GM12878 (cell line): ENCODE results near the gene SPA17. TPM values are rescaled to one million over a fixed set of nuclear protein-coding genes. Genes with fewer than 3 reads are reported as not detected.

Experiments
- ATAC-seq: fragments of 200-7000 bp; cut with Tn5 transposase; 3 replicates; pipeline ENCODE4 v1.9.1; 2020; ENCODE audit warnings: mild to moderate bottlenecking, moderate library complexity
- BruUV-seq: library from RNA; stranded (reverse); fragments of 400-500 nt; replicated peaks from 2 replicates; lab custom pipeline; 2021; lab: Mats Ljungman, UMichigan
- CTCF ChIA-PET: fragments of 300-600 bp; sonication (Branson Sonifier 250); formaldehyde crosslinking; extraction: SDS; loops from one replicate; lab custom pipeline; 2021; ENCODE audit warnings: inconsistent platforms; lab: Yijun Ruan, JAX
- POLR2A ChIA-PET: fragments of 350-600 bp; formaldehyde crosslinking; extraction: SDS; loops from one replicate; lab custom pipeline; 2021; ENCODE audit warnings: inconsistent platforms; lab: Charles Lee
- RAD21 ChIA-PET: fragments of 300-600 bp; sonication (Branson Sonifier 250); formaldehyde crosslinking; loops from one replicate; lab custom pipeline; 2023; ENCODE audit warnings: antibody characterized with exemption; ENCODE audit not compliant: unreplicated experiment; lab: Charles Lee
- SMC1A ChIA-PET: fragments of 300-600 bp; sonication (Branson Sonifier 250); formaldehyde crosslinking; loops from one replicate; lab custom pipeline; 2023; ENCODE audit not compliant: unreplicated experiment, uncharacterized antibody; lab: Charles Lee
- DNase-seq: peaks from one replicate; pipeline ENCODE4 v3.0.0-alpha.2; 2011; ENCODE audit warnings: low read depth, low spot score
- FAIRE-seq: peaks from 3 replicates; lab custom pipeline; 2011; peaks lifted over from hg19 to GRCh38; lab: Jason Lieb, UNC
- H2AFZ ChIP-seq: 2 replicates; pipeline ENCODE4 v1.6.0; 2011; ENCODE audit warnings: low read depth, low read length, control low read depth; ENCODE audit not compliant: control insufficient read depth
- H3K27ac ChIP-seq: 2 replicates; pipeline ENCODE4 v1.5.1; 2011; ENCODE audit warnings: control low read depth; ENCODE audit not compliant: control insufficient read depth, insufficient read depth
- H3K27me3 ChIP-seq, 2 experiments: replicated peaks in 1 of 2; 2 replicates each; pipeline versions ENCODE4 v1.6.0 to v1.6.1; 2011; ENCODE audit warnings: low read length in 1 of 2; ENCODE audit not compliant: control insufficient read depth in 2 of 2, insufficient read depth in 2 of 2
- H3K36me3 ChIP-seq, 2 experiments: 2 replicates each; pipeline ENCODE4 v1.5.1; 2011; ENCODE audit warnings: low read length in 1 of 2; ENCODE audit not compliant: control insufficient read depth in 2 of 2, insufficient read depth in 2 of 2
- H3K4me1 ChIP-seq: 2 replicates; pipeline ENCODE4 v1.6.1; 2011; ENCODE audit warnings: mild to moderate bottlenecking, low read length, moderate library complexity, mixed read lengths; ENCODE audit not compliant: control insufficient read depth, insufficient read depth
- H3K4me2 ChIP-seq: 2 replicates; pipeline ENCODE4 v1.6.0; 2011; ENCODE audit warnings: control low read depth; ENCODE audit not compliant: control insufficient read depth, insufficient read depth
- H3K4me3 ChIP-seq: fragments of 200-600 bp; sonication (generic); 2 replicates; pipeline ENCODE4 v1.5.1; 2016
- H3K79me2 ChIP-seq: 2 replicates; pipeline ENCODE4 v1.6.0; 2011; ENCODE audit warnings: low read length; ENCODE audit not compliant: control insufficient read depth, insufficient read depth
- H3K9ac ChIP-seq: 2 replicates; pipeline ENCODE4 v1.8.0; 2011; ENCODE audit warnings: low read length, control low read depth, mixed read lengths; ENCODE audit not compliant: control insufficient read depth, insufficient read depth
- H3K9me3 ChIP-seq: replicated peaks from 3 replicates; pipeline ENCODE4 v1.5.1; 2011; ENCODE audit warnings: mild to moderate bottlenecking, low read length; ENCODE audit not compliant: control insufficient read depth, insufficient read depth
- H4K20me1 ChIP-seq: 2 replicates; pipeline ENCODE4 v1.6.0; 2011; ENCODE audit not compliant: control insufficient read depth, insufficient read depth
- ATF2 ChIP-seq: IDR thresholded peaks from 2 replicates; pipeline ENCODE4 v1.6.1; 2012; ENCODE audit warnings: low read length, inconsistent platforms
- BCL11A ChIP-seq: IDR thresholded peaks from 2 replicates; pipeline ENCODE4 v1.6.1; 2011; ENCODE audit warnings: low read depth, low read length
- DPF2 ChIP-seq: fragments of 450-650 bp; IDR thresholded peaks from 2 replicates; pipeline ENCODE4 v1.6.1; 2017; ENCODE audit warnings: mild to moderate bottlenecking
- ETV6 ChIP-seq, 2 experiments: fragments of 450-650 bp in 1 of 2; IDR thresholded peaks in 1 of 2; conservative IDR thresholded peaks in 1 of 2; 2 replicates each; pipeline ENCODE4 v1.6.1; 2014; ENCODE audit warnings: antibody characterized with exemption in 1 of 2, borderline replicate concordance in 1 of 2, low read depth in 1 of 2, mild to moderate bottlenecking in 1 of 2, moderate library complexity in 1 of 2
- EZH2 ChIP-seq: IDR thresholded peaks from 2 replicates; pipeline ENCODE4 v1.6.1; 2012; ENCODE audit warnings: low read depth, mild to moderate bottlenecking, control low read depth, inconsistent platforms, low read length, borderline replicate concordance; ENCODE audit not compliant: control insufficient read depth
- GATAD2B ChIP-seq: fragments of 450-650 bp; conservative IDR thresholded peaks from 2 replicates; pipeline ENCODE4 v1.6.1; 2017; ENCODE audit warnings: low read depth, mild to moderate bottlenecking, moderate library complexity
- HDAC2 ChIP-seq: fragments of 200-600 bp; sonication (generic); IDR thresholded peaks from 2 replicates; pipeline ENCODE4 v1.6.1; 2017
- IKZF1 ChIP-seq: fragments of 450-650 bp; conservative IDR thresholded peaks from 2 replicates; pipeline ENCODE4 v1.6.1; 2017; ENCODE audit warnings: antibody characterized with exemption, mild to moderate bottlenecking
- NBN ChIP-seq: fragments of 450-650 bp; IDR thresholded peaks from 2 replicates; pipeline ENCODE4 v1.6.1; 2016
- NFIC ChIP-seq: IDR thresholded peaks from 2 replicates; pipeline ENCODE4 v1.6.1; 2012; ENCODE audit warnings: low read depth, mild to moderate bottlenecking, inconsistent platforms, low read length, moderate library complexity
- NFYB ChIP-seq: IDR thresholded peaks from 2 replicates; pipeline ENCODE4 v1.6.1; 2011; ENCODE audit warnings: low read depth, mild to moderate bottlenecking, low read length, improper control_type of control experiment, moderate library complexity; ENCODE audit not compliant: insufficient read depth
- NR2F1 ChIP-seq: fragments of 450-650 bp; conservative IDR thresholded peaks from 2 replicates; pipeline ENCODE4 v1.6.1; 2017; ENCODE audit warnings: mild to moderate bottlenecking
- PAX5 ChIP-seq: IDR thresholded peaks from 2 replicates; pipeline ENCODE4 v1.6.1; 2011; ENCODE audit warnings: low read depth, low read length, borderline replicate concordance
- POLR2AphosphoS5 ChIP-seq: IDR thresholded peaks from 2 replicates; pipeline ENCODE4 v1.6.1; 2011; ENCODE audit warnings: mild to moderate bottlenecking, low read length, inconsistent platforms
- PRDM15 ChIP-seq: fragments of 450-650 bp; formaldehyde crosslinking; IDR thresholded peaks from 2 replicates; pipeline ENCODE4 v1.4.0; 2020; ENCODE audit warnings: mild to moderate bottlenecking, moderate library complexity
- USF2 ChIP-seq: IDR thresholded peaks from 2 replicates; pipeline ENCODE4 v1.6.1; 2011; ENCODE audit warnings: low read depth, low read length, improper control_type of control experiment, borderline replicate concordance
- YY1 ChIP-seq: IDR thresholded peaks from 2 replicates; pipeline ENCODE4 v1.6.1; 2011; ENCODE audit warnings: low read depth, mild to moderate bottlenecking, low read length
- ZNF24 ChIP-seq: fragments of 450-650 bp; IDR thresholded peaks from 2 replicates; pipeline ENCODE4 v1.6.1; 2017; ENCODE audit warnings: antibody characterized with exemption, mild to moderate bottlenecking
- WGBS: methylation state at CpG from one replicate; pipeline ENCODE4 v1.1.6; 2016; ENCODE audit warnings: low lambda C conversion rate; ENCODE audit not compliant: insufficient replicate concordance, insufficient coverage; ENCODE audit errors: missing lambda C conversion rate; 5-methylcytosine and 5-hydroxymethylcytosine counted together
- in situ Hi-C: fragments of 300-500 bp; cut with MboI; formaldehyde crosslinking; loops from 9 replicates; pipeline ENCODE4 v1.14.3; 2018; ENCODE audit warnings: mixed read lengths
- intact Hi-C: fragments of 100-400 bp; cut with micrococcal nuclease; formaldehyde crosslinking; loops from one replicate; pipeline ENCODE4 v1.14.2; 2022; ENCODE audit not compliant: unreplicated experiment
- polyA plus RNA-seq, 11 experiments: library from polyadenylated mRNA; depleted of rRNA in 4 of 11; unstranded in 6 of 11; stranded (reverse) in 5 of 11; fragments of >200 nt; fragmentation: Nextera tagmentation in 4 of 11; fragmentation: Illumina TruSeq in 1 of 11; extraction: Ambion mirVana in 4 of 11; extraction: Trizol in 1 of 11; gene quantifications; 1 replicate in 1 of 11; 2 replicates in 10 of 11; pipeline versions ENCODE4 v1.2.1 to v1.2.3, GENCODE V29; 2011 to 2016; ENCODE audit warnings: inconsistent platforms in 2 of 11, missing spikeins in 2 of 11, low read depth in 1 of 11
- total RNA-seq, 4 experiments: library from RNA; depleted of rRNA in 3 of 4; stranded (reverse); fragments of >200 nt in 3 of 4; fragmentation: Illumina TruSeq in 1 of 4; extraction: Trizol in 1 of 4; gene quantifications; 2 replicates each; pipeline versions ENCODE4 v1.2.1 to v1.2.3, GENCODE V29; 2013 to 2021

The SPA17 gene
- total and polyA plus RNA-seq, 10 of the 15 experiments (the other 5 are each of a cell fraction or from before 2014, with no cell fraction given) = 2.9 to 13.2 (median 8.5) TPM

- Histone ChIP-seq H2AFZ (no peak overlapping the region), H3K27ac (no peak overlapping the region), H3K4me1 (no peaks in the 10 kb centered on the region; the same call in 1 of the 2 replicates), H3K4me3 (no peak overlapping the region; the same call in 1 of the 2 replicates), H3K4me2 (peak overlapping the region; percentile 74), H3K9ac (no peak overlapping the region), H3K36me3 (no peaks in the 10 kb centered on the region), H3K9me3 (no peaks in the 10 kb centered on the region), H3K79me2 (no peaks in the 10 kb centered on the region), H4K20me1 (no peaks in the 10 kb centered on the region), H3K27me3 (peaks cover 0 to 13% of the 10 kb centered on the region in 2 experiments; a peak in 2 of 4 replicates)
- FAIRE-seq (no peak), ATAC-seq (peak; percentile 80), DNase-seq (no peak)
- intact Hi-C loops (loop anchor here (2.0 kb wide), 1 partner anchor 43 kb away; no protein-coding TSS in a partner anchor), in situ Hi-C loops (no loop called here)
- ChIA-PET RAD21 (interaction anchor here (1.0 to 1.4 kb wide), 4 partner anchors 8 to 44 kb away, joined by 3 to 6 read pairs (median 4); partner anchors contain the start of genes NRGN, SIAE and SPA17), POLR2A (interaction anchor here (0.5 to 1.4 kb wide), 2 partner anchors 8 to 12 kb away, joined by 3 to 4 read pairs; no protein-coding TSS in a partner anchor), CTCF (interaction anchor here (0.7 to 2.7 kb wide), 6 partner anchors 7 to 49 kb away, joined by 3 to 9 read pairs (median 6); no protein-coding TSS in a partner anchor), SMC1A (interaction anchor here (0.6 to 1.7 kb wide), 9 partner anchors 9 to 95 kb away, joined by 3 to 5 read pairs (median 3); partner anchors contain the start of gene TBRG1)
- BruUV-seq = no TSS peak
- WGBS = 3% methylated on average over 45 of the region's 45 CpGs
- TF ChIP-seq BCL11A = peak; percentile 20; the same call in 1 of the 2 replicates
- TF ChIP-seq EZH2 = no peak
- no peak for TF ChIP-seq NFIC
- TF ChIP-seq DPF2 = peak; percentile 81
- TF ChIP-seq IKZF1 = peak; percentile 90
- TF ChIP-seq PAX5 = no peak
- no peak for TF ChIP-seq NFYB
- no peak for TF ChIP-seq NBN
- TF ChIP-seq HDAC2 = no peak
- TF ChIP-seq USF2 = no peak
- no peak for TF ChIP-seq PRDM15 (CRISPR knock-in tag)
- no peak for TF ChIP-seq ZNF24
- no peak for TF ChIP-seq POLR2AphosphoS5
- no peak for TF ChIP-seq ATF2
- TF ChIP-seq ETV6 (conservative IDR thresholded peaks at IDR 0.05 in 1 of 2, IDR thresholded peaks at IDR 0.05 in 1 of 2; ENCODE audit: borderline replicate concordance in 1 of 2, low read depth in 1 of 2) = no peak
- no peak for TF ChIP-seq YY1
- peak; percentile 82 for TF ChIP-seq GATAD2B
- TF ChIP-seq NR2F1 = peak; percentile 49
Observed at GRCh38 chr11:124717786-124718651, 44.3 kb downstream of the SPA17 start.
